SK-N-MC (cell line): ENCODE measurements around the gene HMCES.
"Not testable (repeated sequence)": the region's sequence is repeated elsewhere in the genome, so short reads cannot be mapped to it uniquely, and the experiment has no call there.

ENCODE experiments used
- DNase-seq: peaks from one replicate; pipeline ENCODE4 v3.0.0-alpha.2; 2011; ENCODE audit warnings: low read depth, low spot score
- H3K27ac ChIP-seq: fragments of 200-600 bp; sonication (generic); 2 replicates; pipeline ENCODE4 v1.5.1; 2016; ENCODE audit warnings: mixed run types
- H3K36me3 ChIP-seq: fragments of 200-600 bp; sonication (generic); 2 replicates; pipeline ENCODE4 v1.6.1; 2017; ENCODE audit warnings: antibody characterized with exemption, low read length, mixed read lengths; ENCODE audit not compliant: insufficient read depth
- H3K4me3 ChIP-seq: fragments of 200-600 bp; sonication (generic); 2 replicates; pipeline ENCODE4 v1.5.1; 2016
- H3K9ac ChIP-seq: fragments of 200-600 bp; sonication (generic); 2 replicates; pipeline ENCODE4 v1.8.0; 2017; ENCODE audit warnings: mixed run types, mixed read lengths; ENCODE audit not compliant: insufficient read length
- H3K9me3 ChIP-seq: fragments of 200-600 bp; sonication (generic); 2 replicates; pipeline ENCODE4 v1.6.1; 2017; ENCODE audit warnings: low read depth, mild to moderate bottlenecking, antibody characterized with exemption, low read length, moderate library complexity, mixed read lengths
- EZH2 ChIP-seq: fragments of 200-600 bp; sonication (generic); IDR thresholded peaks from one replicate; pipeline ENCODE4 v1.6.1; 2017; ENCODE audit warnings: antibody characterized with exemption
- FOXP2 ChIP-seq: optimal IDR thresholded peaks from 2 replicates; pipeline ENCODE3; 2011; ENCODE audit warnings: mild to moderate bottlenecking, moderate library complexity; ENCODE audit not compliant: insufficient read depth; ENCODE audit errors: extremely low read length, control extremely low read depth
- POLR2AphosphoS5 ChIP-seq: IDR thresholded peaks from 2 replicates; pipeline ENCODE4 v1.6.1; 2012; ENCODE audit warnings: mild to moderate bottlenecking, low read depth, low read length, borderline replicate concordance

The HMCES gene

DNA sequence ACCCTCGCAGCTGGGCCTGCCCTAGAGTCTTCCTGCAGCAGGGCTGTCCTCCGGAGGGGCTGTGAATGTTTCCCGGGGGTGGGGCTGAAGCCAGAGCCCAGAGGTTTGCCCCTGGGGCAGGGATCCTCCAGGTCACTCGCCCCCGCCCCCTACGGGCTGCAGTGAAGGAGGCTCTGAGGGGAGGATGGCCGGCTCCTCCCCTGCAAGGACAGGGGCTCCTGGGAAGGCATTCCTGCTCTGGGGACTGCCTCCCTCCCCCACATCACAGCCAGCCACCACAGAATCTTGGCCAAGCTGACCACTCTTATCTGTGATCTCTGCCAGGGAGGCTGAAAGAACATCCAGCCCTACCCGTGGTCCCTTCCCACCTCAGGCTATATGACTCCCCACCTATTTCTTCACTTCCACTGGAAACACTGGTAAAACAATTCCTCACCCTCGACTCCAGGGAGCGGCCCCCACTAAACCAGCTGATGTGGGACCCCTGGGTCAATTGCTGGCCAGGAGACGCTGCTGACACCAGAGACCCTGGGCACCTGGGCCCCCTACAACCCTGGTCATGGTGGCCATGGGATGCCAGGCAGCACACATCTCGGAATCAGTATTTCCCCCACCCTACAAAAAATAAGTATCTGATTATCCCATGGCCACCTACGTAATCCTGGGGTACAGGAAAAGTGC lies 66.0 kb downstream of the HMCES start:
- H3K36me3 ChIP-seq = no peaks in the 10 kb centered on the region
- DNase-seq = no peak
- H3K9ac ChIP-seq = no peak overlapping the region
- TF ChIP-seq EZH2 (no peak), POLR2AphosphoS5 (no peak), FOXP2 (no peak)
- no peak overlapping the region for H3K27ac ChIP-seq
- no peak overlapping the region for H3K4me3 ChIP-seq
- H3K9me3 ChIP-seq = no peaks in the 10 kb centered on the region

- no peak for TF ChIP-seq FOXP2
- TF ChIP-seq EZH2 = no peak
- TF ChIP-seq POLR2AphosphoS5 = no peak
These were observed 66.6 kb downstream of the HMCES start for GRCh38 chr3:129345281-129345680.

DNA sequence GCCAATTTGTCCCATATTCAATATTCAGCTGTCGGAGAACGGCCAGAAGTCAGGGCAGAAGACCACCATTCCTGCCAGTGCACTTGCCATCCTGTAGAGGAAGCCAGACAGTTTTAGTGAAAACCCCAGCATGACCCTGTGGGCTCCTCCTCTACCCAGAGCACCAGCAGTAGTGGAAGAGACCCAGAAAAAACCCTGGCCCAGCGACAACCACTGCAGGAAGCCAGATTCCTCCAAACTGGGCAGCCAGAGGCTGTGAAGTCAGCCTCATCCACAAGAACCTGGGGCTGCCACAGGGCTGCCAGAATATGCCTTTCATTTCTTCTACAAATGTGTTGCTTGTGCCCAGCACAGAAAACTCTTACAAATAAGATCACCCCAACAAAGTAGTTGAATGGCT lies 67.3 kb downstream of the HMCES start:
- H3K9ac ChIP-seq = no peak overlapping the region
- no peaks in the 10 kb centered on the region for H3K9me3 ChIP-seq
- H3K27ac ChIP-seq = no peak overlapping the region
- no peak for DNase-seq
- no peaks in the 10 kb centered on the region for H3K36me3 ChIP-seq
- no peak overlapping the region for H3K4me3 ChIP-seq
- TF ChIP-seq POLR2AphosphoS5 = no peak
- no peak for TF ChIP-seq FOXP2
- no peak for TF ChIP-seq EZH2

More at GRCh38 chr3:129345281-129345680, 66.6 kb downstream of the HMCES start:
- DNase-seq = no peak
- no peaks in the 10 kb centered on the region for H3K9me3 ChIP-seq
- no peak overlapping the region for H3K4me3 ChIP-seq
- no peaks in the 10 kb centered on the region for H3K36me3 ChIP-seq
- no peak overlapping the region for H3K9ac ChIP-seq
- no peak overlapping the region for H3K27ac ChIP-seq

- Histone ChIP-seq H3K9me3 (no peaks in the 10 kb centered on the region), H3K4me3 (no peak overlapping the region), H3K27ac (no peak overlapping the region), H3K36me3 (no peaks in the 10 kb centered on the region), H3K9ac (no peak overlapping the region)
- no peak for DNase-seq
- TF ChIP-seq POLR2AphosphoS5 = no peak
These were observed 68.2 kb downstream of the HMCES start for GRCh38 chr3:129346695-129347457.

- Histone ChIP-seq H3K4me3 (no peak overlapping the region), H3K9me3 (no peaks in the 10 kb centered on the region), H3K27ac (no peak overlapping the region), H3K9ac (no peak overlapping the region), H3K36me3 (no peaks in the 10 kb centered on the region)
- no peak for TF ChIP-seq EZH2
- no peak for DNase-seq
These were observed 68.8 kb downstream of the HMCES start for GRCh38 chr3:129347458-129347845.

- no peak for DNase-seq
- Histone ChIP-seq H3K9me3 (no peaks in the 10 kb centered on the region), H3K4me3 (no peak overlapping the region), H3K9ac (no peak overlapping the region), H3K27ac (no peak overlapping the region), H3K36me3 (no peaks in the 10 kb centered on the region)
- no peak for TF ChIP-seq EZH2
- TF ChIP-seq POLR2AphosphoS5 = no peak
- TF ChIP-seq FOXP2 = no peak
These were observed 70.1 kb downstream of the HMCES start for GRCh38 chr3:129348734-129349133.

DNA sequence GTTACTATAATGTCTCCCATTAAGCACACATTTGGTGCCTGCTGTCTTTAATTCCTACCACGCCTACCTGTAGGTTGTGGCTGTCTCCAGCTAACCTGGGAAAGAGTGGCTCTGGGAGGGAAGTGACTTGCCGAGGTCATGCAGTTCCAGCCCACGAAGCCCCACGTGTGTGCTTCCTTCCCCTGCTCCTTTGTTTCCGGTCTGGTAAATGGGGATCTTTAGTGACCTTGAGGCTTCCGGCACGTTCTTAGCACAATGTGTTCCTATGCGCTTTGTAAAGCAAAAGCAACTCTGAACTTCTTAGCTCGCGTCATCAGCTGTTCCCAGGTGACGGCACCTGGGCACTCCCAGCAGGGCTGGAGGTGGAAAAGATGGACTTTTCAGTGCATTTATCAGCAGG lies 70.5 kb downstream of the HMCES start:
- not testable (repeated sequence) for DNase-seq, H3K9me3 ChIP-seq, H3K36me3 ChIP-seq, H3K4me3 ChIP-seq, H3K27ac ChIP-seq, H3K9ac ChIP-seq

GRCh38 chr3:129349791-129350190 lies 71.1 kb downstream of the HMCES start:
- Histone ChIP-seq H3K36me3 (no peaks in the 10 kb centered on the region), H3K9ac (no peak overlapping the region), H3K9me3 (no peaks in the 10 kb centered on the region), H3K4me3 (no peak overlapping the region), H3K27ac (no peak overlapping the region)
- TF ChIP-seq FOXP2 = no peak
- no peak for TF ChIP-seq POLR2AphosphoS5
- no peak for TF ChIP-seq EZH2
- DNase-seq = no peak

DNA sequence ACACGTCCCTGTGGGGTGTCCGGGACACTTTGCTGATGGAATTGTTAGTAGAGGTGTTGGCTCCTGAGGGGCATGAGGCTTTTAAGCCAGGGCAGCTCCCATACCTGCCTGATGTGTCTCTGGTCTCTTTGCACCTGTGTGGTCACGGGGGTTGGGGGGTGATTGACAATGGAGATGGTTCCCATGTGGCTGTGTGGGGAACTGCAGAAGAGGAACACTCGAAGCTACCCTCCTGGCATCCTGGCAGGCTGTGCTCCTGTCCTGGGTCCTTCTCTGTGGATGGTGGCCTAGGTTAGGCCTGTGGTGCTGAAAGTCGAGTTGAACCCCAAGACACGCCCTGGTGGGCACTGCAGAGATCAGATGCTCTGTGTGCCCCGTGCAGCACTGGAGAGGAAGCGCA lies 73.4 kb downstream of the HMCES start:
- H3K27ac ChIP-seq = no peak overlapping the region

More for the DNA sequence above, 73.4 kb downstream of the HMCES start:
- TF ChIP-seq EZH2 (no peak), FOXP2 (no peak), POLR2AphosphoS5 (no peak)
- Histone ChIP-seq H3K9me3 (no peaks in the 10 kb centered on the region), H3K9ac (no peak overlapping the region), H3K36me3 (no peaks in the 10 kb centered on the region), H3K4me3 (no peak overlapping the region)
- DNase-seq = no peak
